ENCODE measurements around the gene RPS21.

GRCh38 chr20:62345681-62346370, 41.1 kb upstream of the RPS21 start:
- TF ChIP-seq CSDC2 (CRISPR knock-in tag; IDR thresholded peaks at IDR 0.05) = no peak
- no peak for TF ChIP-seq ISL1 (CRISPR knock-in tag; IDR thresholded peaks at IDR 0.05)
- TF ChIP-seq RARB (CRISPR knock-in tag; IDR thresholded peaks at IDR 0.05) = no peak
- TF ChIP-seq ARNTL (CRISPR knock-in tag; IDR thresholded peaks at IDR 0.05; ENCODE audit: borderline replicate concordance, low read depth) = no peak
- no peak for TF ChIP-seq ZFP30 (CRISPR knock-in tag; IDR thresholded peaks at IDR 0.05)
- TF ChIP-seq, protein P1, sequence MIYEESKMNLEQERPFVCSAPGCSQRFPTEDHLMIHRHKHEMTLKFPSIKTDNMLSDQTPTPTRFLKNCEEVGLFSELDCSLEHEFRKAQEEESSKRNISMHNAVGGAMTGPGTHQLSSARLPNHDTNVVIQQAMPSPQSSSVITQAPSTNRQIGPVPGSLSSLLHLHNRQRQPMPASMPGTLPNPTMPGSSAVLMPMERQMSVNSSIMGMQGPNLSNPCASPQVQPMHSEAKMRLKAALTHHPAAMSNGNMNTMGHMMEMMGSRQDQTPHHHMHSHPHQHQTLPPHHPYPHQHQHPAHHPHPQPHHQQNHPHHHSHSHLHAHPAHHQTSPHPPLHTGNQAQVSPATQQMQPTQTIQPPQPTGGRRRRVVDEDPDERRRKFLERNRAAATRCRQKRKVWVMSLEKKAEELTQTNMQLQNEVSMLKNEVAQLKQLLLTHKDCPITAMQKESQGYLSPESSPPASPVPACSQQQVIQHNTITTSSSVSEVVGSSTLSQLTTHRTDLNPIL (CRISPR knock-in tag; IDR thresholded peaks at IDR 0.05; ENCODE audit: low read depth) = no peak
- no peak for TF ChIP-seq TCF4 (CRISPR knock-in tag; IDR thresholded peaks at IDR 0.05; ENCODE audit: borderline replicate concordance)
- TF ChIP-seq ZC3H10 (CRISPR knock-in tag; IDR thresholded peaks at IDR 0.05) = no peak
- TF ChIP-seq POU6F1 (CRISPR knock-in tag; IDR thresholded peaks at IDR 0.05; ENCODE audit: borderline replicate concordance, low read depth) = no peak

All from SK-N-SH treated with all-trans-retinoic acid at 6 μM for 48 hours (cell line).